MG63 (cell line): ENCODE data around the gene BID. TPM values are rescaled to one million over a fixed set of nuclear protein-coding genes. Genes with fewer than 3 reads are reported as not detected.

Experiments used
- DNase-seq: peaks from one replicate; pipeline ENCODE4 v3.0.0-alpha.2; 2020
- H3K27me3 ChIP-seq: fragments of 250-450 bp; sonication (Bioruptor Pico); 2 replicates; pipeline ENCODE4 v1.5.1; 2020; ENCODE audit warnings: mild to moderate bottlenecking, moderate library complexity
- H3K36me3 ChIP-seq: fragments of 250-450 bp; sonication (Bioruptor Pico); 2 replicates; pipeline ENCODE4 v1.5.1; 2020; ENCODE audit warnings: mild to moderate bottlenecking, moderate library complexity
- H3K4me3 ChIP-seq: fragments of 250-450 bp; sonication (Bioruptor Pico); 2 replicates; pipeline ENCODE4 v1.5.1; 2020; ENCODE audit warnings: mild to moderate bottlenecking, moderate library complexity
- H3K9me3 ChIP-seq: fragments of 250-450 bp; sonication (Bioruptor Pico); 2 replicates; pipeline ENCODE4 v1.5.1; 2020; ENCODE audit warnings: mild to moderate bottlenecking, moderate library complexity
- total RNA-seq: library from RNA; depleted of rRNA; stranded (reverse); fragments of >200 nt; shearing (Covaris generic); gene quantifications from 2 replicates; pipeline ENCODE4 v1.2.3, GENCODE V29; 2014; ENCODE audit warnings: low replicate concordance

The BID gene
- total RNA-seq, 1 experiment from 2014 or later, result 127 TPM

- no peak for DNase-seq
- Histone ChIP-seq H3K36me3 (no peaks in the 10 kb centered on the region), H3K9me3 (no peaks in the 10 kb centered on the region), H3K27me3 (no peaks in the 10 kb centered on the region), H3K4me3 (no peak overlapping the region)
Measured at GRCh38 chr22:17780116-17780740, 6.0 kb upstream of the BID start.

DNA sequence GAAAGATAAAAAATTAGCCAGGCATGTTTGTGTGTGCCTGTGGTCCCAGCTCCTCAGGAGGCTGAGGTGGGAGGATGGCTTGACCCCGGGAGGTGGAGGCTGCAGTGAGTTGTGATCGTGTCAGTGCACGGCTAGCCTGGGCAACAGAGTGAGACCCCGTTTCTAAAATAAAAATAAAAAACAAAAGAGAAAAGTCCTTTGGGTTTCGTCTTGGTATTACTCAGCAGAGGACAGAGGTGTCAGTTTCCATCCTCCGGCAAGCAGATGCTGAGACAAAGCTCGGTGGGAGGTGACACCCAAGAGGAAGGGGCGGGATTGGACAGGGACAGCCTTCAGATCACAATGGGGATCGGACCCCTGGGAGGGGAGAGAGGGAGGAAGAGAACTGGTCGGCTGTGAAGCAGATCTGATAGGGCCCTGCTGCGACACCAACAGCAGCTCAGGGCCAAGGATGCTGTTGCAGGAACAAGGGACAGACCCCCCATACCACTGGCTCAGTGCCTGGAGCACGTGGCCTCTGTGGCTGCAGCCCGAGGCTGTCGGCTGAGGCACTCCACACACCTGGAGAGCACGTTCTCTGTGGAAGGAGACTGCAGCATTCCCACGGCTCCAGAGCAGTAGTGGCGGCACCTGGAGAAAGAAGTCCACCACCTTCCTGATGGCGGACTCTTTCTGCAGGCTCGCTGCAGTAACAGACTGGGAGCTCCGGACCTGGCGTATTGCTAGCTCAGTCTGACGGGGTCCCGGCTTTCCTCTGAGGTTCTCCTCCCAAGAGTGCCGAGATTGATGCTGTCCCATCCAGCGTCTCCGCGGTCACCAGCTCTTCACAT, 5.2 kb upstream of the BID start:
- H3K36me3 ChIP-seq, result no peaks in the 10 kb centered on the region
- no peaks in the 10 kb centered on the region for H3K27me3 ChIP-seq
- no peak for DNase-seq
- H3K4me3 ChIP-seq, result no peak overlapping the region
- H3K9me3 ChIP-seq, result no peaks in the 10 kb centered on the region

DNA sequence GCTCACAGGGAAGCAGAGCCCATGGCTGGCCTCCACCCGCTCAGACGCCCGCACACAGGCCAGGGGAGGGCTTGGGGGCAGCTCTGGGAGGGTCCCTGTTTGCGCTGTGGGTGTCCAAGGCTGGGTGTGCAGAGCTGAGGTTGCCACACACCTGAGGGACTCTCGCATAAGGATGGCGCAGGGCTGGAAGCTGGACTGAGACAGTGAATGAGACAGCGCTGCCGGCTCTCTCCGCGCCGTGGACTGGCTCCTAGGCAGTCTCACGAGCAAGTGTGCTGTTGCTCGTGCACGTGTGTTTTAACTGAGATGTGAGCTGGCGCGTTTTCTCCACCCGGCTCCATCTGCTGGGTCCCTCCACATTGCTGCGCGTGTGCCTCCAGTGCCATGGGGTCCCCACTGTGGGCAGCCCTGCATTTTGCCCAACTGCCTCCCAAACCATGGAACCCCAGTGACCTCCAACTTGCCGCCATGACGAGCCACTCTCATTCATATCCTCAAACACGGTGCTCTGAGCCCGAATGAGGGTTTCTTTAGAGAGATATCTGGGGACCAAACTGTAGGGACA, 4.2 kb upstream of the BID start:
- no peak for DNase-seq
- no peaks in the 10 kb centered on the region for H3K9me3 ChIP-seq
- H3K4me3 ChIP-seq, result no peak overlapping the region

GRCh38 chr22:17777717-17778044, 3.4 kb upstream of the BID start:
- Histone ChIP-seq H3K27me3 (no peaks in the 10 kb centered on the region), H3K4me3 (no peak overlapping the region), H3K36me3 (no peaks in the 10 kb centered on the region), H3K9me3 (no peaks in the 10 kb centered on the region)
- no peak for DNase-seq

More for the DNA sequence above, 4.2 kb upstream of the BID start:
- no peaks in the 10 kb centered on the region for H3K27me3 ChIP-seq
- H3K36me3 ChIP-seq, result no peaks in the 10 kb centered on the region

- no peaks in the 10 kb centered on the region for H3K27me3 ChIP-seq
- no peaks in the 10 kb centered on the region for H3K9me3 ChIP-seq
- no peaks in the 10 kb centered on the region for H3K36me3 ChIP-seq
- no peak overlapping the region for H3K4me3 ChIP-seq
- DNase-seq, result no peak
Measured at GRCh38 chr22:17777005-17777716, 2.9 kb upstream of the BID start.

- H3K9me3 ChIP-seq, result no peaks in the 10 kb centered on the region
- H3K4me3 ChIP-seq, result no peak overlapping the region
- H3K36me3 ChIP-seq, result no peaks in the 10 kb centered on the region
- H3K27me3 ChIP-seq, result no peaks in the 10 kb centered on the region
- no peak for DNase-seq
Measured at GRCh38 chr22:17775781-17776465, 1.7 kb upstream of the BID start.

DNA sequence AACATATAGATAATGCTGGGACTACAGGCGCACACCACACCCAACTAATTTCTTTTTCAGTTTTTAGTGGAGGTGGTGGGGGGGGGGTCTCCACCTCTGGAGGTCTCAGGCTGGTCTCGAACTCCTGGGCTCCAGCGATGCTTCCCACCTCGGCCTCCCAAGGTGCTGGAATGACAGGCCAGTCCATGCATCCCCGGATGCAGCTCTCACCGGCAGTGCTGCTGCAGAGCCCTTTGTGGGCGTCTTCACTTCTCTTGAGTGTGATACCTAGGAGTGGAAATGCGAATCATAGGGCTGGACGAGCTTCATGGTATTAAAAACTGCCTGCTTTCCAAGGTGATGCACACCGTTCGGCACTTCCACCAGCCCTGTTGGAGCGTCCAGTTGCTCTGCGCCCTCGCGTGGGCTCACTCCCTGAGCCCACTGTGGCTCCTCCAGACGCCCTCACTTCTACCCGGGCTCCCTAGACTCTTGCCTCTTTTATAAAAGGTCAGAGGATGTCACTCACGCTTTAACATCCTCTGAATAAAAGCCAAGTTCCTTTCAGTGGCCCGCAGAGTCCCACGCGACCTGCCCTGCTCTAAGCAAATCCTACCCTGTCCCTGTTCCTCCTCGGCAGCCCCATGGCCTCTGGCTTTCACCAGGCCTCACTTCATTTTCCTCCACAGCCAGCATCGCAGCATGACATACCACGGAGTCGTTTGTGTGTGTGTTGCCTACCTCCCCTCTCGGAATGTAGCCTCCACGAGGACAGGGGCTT, 837 bp upstream of the BID start:
- no peaks in the 10 kb centered on the region for H3K27me3 ChIP-seq
- DNase-seq, result no peak
- H3K4me3 ChIP-seq, result peak overlapping the region; percentile 64
- H3K9me3 ChIP-seq, result no peaks in the 10 kb centered on the region
- H3K36me3 ChIP-seq, result no peaks in the 10 kb centered on the region

GRCh38 chr22:17773606-17774205, 563 bp downstream of the BID start:
- Histone ChIP-seq H3K27me3 (no peaks in the 10 kb centered on the region), H3K4me3 (peak overlapping the region; percentile 64), H3K9me3 (no peaks in the 10 kb centered on the region), H3K36me3 (no peaks in the 10 kb centered on the region)
- DNase-seq, result peak; percentile 41

DNA sequence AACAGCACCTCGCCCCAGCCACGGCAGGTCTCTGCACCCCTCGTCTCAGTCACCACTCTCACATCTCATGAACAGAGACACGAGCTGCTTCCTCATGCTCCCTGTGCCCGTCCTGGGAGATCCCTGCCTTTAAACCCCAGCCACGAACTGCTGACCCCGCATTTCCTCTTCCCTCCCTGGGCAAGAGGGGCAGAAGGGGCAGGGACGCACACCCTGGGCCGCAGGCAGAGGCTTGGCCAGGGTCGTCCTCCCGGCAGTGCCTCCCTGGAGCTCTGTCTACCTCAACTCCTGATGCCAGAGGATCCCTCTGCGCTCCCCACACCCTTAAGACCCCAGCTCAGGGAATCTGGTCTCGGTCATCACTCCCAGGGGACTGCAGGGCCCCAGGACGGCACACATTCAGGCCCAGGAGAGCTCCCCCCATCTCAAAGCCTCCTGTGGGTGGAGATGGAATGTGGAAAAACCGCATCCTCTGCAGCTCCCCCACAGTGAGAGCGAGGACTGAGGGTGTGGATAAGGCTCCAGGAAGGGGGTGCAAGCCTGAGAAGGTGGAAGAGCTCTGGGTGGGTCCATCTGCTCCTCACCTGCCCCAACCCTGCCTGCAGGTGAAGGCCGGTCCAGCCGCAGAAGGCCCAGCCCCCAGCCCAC, 1.2 kb downstream of the BID start:
- Histone ChIP-seq H3K36me3 (no peaks in the 10 kb centered on the region), H3K4me3 (peak overlapping the region; percentile 64)
- no peak for DNase-seq

GRCh38 chr22:17772249-17772957, 1.9 kb downstream of the BID start:
- Histone ChIP-seq H3K9me3 (no peaks in the 10 kb centered on the region), H3K4me3 (no peak overlapping the region), H3K36me3 (no peaks in the 10 kb centered on the region), H3K27me3 (no peaks in the 10 kb centered on the region)
- DNase-seq, result peak; percentile 33

More for the DNA sequence above, 1.2 kb downstream of the BID start:
- Histone ChIP-seq H3K9me3 (no peaks in the 10 kb centered on the region), H3K27me3 (no peaks in the 10 kb centered on the region)

- Histone ChIP-seq H3K9me3 (no peaks in the 10 kb centered on the region), H3K27me3 (no peaks in the 10 kb centered on the region), H3K36me3 (no peaks in the 10 kb centered on the region), H3K4me3 (no peak overlapping the region)
- no peak for DNase-seq
Measured at GRCh38 chr22:17770180-17771077, 3.8 kb downstream of the BID start.

DNA sequence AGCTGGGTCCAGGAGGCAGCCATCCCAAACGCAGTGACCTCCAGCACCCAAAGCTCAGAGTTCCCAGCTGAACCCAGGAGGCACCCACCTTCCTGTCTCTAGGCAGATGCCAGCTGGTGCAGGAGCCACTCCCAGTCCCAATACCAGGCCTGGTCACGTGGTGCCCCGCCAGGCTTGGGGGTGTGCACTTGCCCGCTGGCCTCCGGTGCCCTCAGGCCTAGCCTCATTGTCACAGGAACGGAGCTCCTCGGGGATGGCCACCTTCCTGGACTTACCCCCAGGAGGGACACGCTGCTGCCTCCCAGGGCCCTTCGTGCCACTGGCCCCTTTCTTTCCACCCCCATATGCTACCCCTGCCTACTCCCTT, 4.6 kb downstream of the BID start:
- no peak for DNase-seq
- no peaks in the 10 kb centered on the region for H3K36me3 ChIP-seq
- H3K9me3 ChIP-seq, result no peaks in the 10 kb centered on the region
- H3K4me3 ChIP-seq, result no peak overlapping the region
- H3K27me3 ChIP-seq, result no peaks in the 10 kb centered on the region

GRCh38 chr22:17769013-17769715, 5.1 kb downstream of the BID start:
- Histone ChIP-seq H3K4me3 (no peak overlapping the region), H3K9me3 (no peaks in the 10 kb centered on the region), H3K36me3 (no peaks in the 10 kb centered on the region), H3K27me3 (no peaks in the 10 kb centered on the region)
- DNase-seq, result no peak
